ENCODE data around the gene OGFOD3. TPM values are rescaled to one million over a fixed set of nuclear protein-coding genes. Genes with fewer than 3 reads are reported as not detected.

The OGFOD3 gene
- total and polyA plus RNA-seq, 2 experiments from 2014 or later: 38.1 to 44.7 TPM

DNA sequence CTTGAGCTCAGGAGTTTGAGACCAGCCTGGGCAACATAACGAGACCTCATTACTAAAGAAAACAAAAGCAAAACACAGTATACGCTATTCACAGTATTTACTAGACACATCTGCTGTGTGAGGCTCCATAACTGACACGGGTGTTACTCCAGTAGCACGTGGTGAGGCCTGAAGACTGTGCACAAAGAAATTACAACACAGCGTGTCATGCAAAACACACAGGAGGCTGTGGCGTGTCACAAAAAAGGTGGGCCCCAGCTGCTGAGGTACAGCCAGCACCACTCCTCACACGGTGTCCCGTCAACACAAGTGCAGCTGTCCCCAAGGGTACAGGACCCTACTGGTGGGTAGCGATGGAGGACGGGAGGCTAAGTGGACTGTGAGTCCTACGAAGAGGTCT lies 29.5 kb upstream of the OGFOD3 start:
- H3K4me2 ChIP-seq (ENCODE audit: unreplicated experiment): no peak overlapping the region
- no peaks in the 10 kb centered on the region for H3K36me3 ChIP-seq (ENCODE audit: low read depth)
- no peak for TF ChIP-seq EZH2 (IDR thresholded peaks at IDR 0.05; ENCODE audit: insufficient read depth, poor library complexity, severe bottlenecking)
- TF ChIP-seq EZH2phosphoT487 (IDR thresholded peaks at IDR 0.05; ENCODE audit: insufficient read depth, low read depth): no peak
- no peaks in the 10 kb centered on the region for H3K27me3 ChIP-seq (replicated peaks; ENCODE audit: insufficient read depth)
- in situ Hi-C loops (cut with MboI): no loop called here
- no peaks in the 10 kb centered on the region for H4K20me1 ChIP-seq (ENCODE audit: insufficient read depth)
- H3K27ac ChIP-seq: no peak overlapping the region
- 93 to 95% methylated on average over 11 of the region's 11 CpGs for WGBS, 2 experiments (ENCODE audit: low coverage in 1 of 2, low lambda C conversion rate in 2 of 2, missing lambda C conversion rate in 2 of 2)
- H3K9ac ChIP-seq: no peak overlapping the region
- H3K9me3 ChIP-seq (ENCODE audit: low read depth): no peaks in the 10 kb centered on the region
- no peak overlapping the region for H2AFZ ChIP-seq
- H3K4me1 ChIP-seq (ENCODE audit: insufficient read depth): peaks cover 13% of the 10 kb centered on the region; the same call in 1 of the 2 replicates
- no peak overlapping the region for H3K4me3 ChIP-seq
- no peaks in the 10 kb centered on the region for H3K9me2 ChIP-seq (ENCODE audit: insufficient read depth)
- DNase-seq: no peak
- peaks cover 18% of the 10 kb centered on the region for H3K79me2 ChIP-seq (ENCODE audit: insufficient read depth)
- H3F3A ChIP-seq (ENCODE audit: insufficient read depth): no peaks in the 10 kb centered on the region

DNA sequence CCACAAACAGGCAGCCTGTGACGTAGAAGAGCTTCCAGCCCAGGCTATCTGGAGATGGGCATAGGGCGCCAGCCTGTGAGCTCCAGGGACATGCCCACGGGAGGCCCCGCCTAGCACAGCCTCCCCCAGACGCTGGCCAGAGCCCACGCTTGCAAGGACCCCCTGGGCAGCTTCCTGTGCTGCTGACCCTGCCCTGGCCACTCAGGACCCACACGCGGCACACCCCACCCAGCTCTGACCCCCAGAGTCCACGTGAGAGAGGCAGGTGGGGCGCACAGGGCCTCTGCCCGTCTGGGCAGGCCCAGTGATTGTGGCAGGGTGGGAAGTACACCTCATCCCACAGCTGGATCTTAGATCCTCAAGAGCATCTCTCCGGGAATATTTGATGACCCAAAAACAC lies 28.3 kb upstream of the OGFOD3 start:
- Histone ChIP-seq H3K4me3 (no peak overlapping the region), H3K27ac (no peak overlapping the region), H3K27me3 (replicated peaks; ENCODE audit: insufficient read depth) (no peaks in the 10 kb centered on the region), H3K9ac (no peak overlapping the region), H3K36me3 (ENCODE audit: low read depth) (no peaks in the 10 kb centered on the region), H4K20me1 (ENCODE audit: insufficient read depth) (no peaks in the 10 kb centered on the region), H2AFZ (no peak overlapping the region), H3K4me1 (ENCODE audit: insufficient read depth) (peaks cover 13% of the 10 kb centered on the region; the same call in 1 of the 2 replicates), H3K4me2 (ENCODE audit: unreplicated experiment) (no peak overlapping the region), H3F3A (ENCODE audit: insufficient read depth) (no peaks in the 10 kb centered on the region), H3K9me3 (ENCODE audit: low read depth) (no peaks in the 10 kb centered on the region), H3K9me2 (ENCODE audit: insufficient read depth) (no peaks in the 10 kb centered on the region), H3K79me2 (ENCODE audit: insufficient read depth) (peaks cover 18% of the 10 kb centered on the region)
- TF ChIP-seq EZH2phosphoT487 (IDR thresholded peaks at IDR 0.05; ENCODE audit: insufficient read depth, low read depth): no peak
- no peak for TF ChIP-seq EZH2 (IDR thresholded peaks at IDR 0.05; ENCODE audit: insufficient read depth, poor library complexity, severe bottlenecking)
- no peak for DNase-seq
- 84 to 86% methylated on average over 12 of the region's 12 CpGs for WGBS, 2 experiments (ENCODE audit: low coverage in 1 of 2, low lambda C conversion rate in 2 of 2, missing lambda C conversion rate in 2 of 2)
- in situ Hi-C loops (cut with MboI): no loop called here

DNA sequence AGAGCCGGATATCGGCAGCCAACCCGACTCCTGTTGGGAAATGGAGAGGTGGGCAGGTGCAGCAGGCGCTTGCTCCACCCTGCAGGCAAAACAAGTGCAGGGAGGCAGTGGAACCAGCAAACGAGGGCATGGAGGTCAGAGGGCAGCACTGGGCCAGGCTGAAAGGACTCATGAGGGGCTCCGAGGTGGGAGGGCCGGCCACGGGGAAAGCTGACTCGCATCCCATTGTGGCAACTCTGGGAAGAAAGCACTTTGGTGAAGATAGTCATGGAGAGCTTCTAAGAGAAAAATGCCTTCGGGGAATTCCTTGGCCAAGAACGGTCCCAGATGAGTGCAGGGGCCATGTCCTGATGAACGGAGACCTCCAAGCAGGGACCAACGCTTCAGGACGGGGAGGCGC lies 27.7 kb upstream of the OGFOD3 start:
- Histone ChIP-seq H3K36me3 (ENCODE audit: low read depth) (no peaks in the 10 kb centered on the region), H3K4me2 (ENCODE audit: unreplicated experiment) (no peak overlapping the region), H3K9ac (no peak overlapping the region), H3K4me3 (no peak overlapping the region), H3K27me3 (replicated peaks; ENCODE audit: insufficient read depth) (no peaks in the 10 kb centered on the region), H3K27ac (no peak overlapping the region), H3K9me2 (ENCODE audit: insufficient read depth) (no peaks in the 10 kb centered on the region), H3K9me3 (ENCODE audit: low read depth) (no peaks in the 10 kb centered on the region), H3F3A (ENCODE audit: insufficient read depth) (no peaks in the 10 kb centered on the region), H2AFZ (no peak overlapping the region), H4K20me1 (ENCODE audit: insufficient read depth) (no peaks in the 10 kb centered on the region), H3K4me1 (ENCODE audit: insufficient read depth) (peaks cover 10% of the 10 kb centered on the region; the same call in 1 of the 2 replicates), H3K79me2 (ENCODE audit: insufficient read depth) (peaks cover 18% of the 10 kb centered on the region)
- in situ Hi-C loops (cut with MboI): no loop called here
- DNase-seq: no peak
- 84 to 90% methylated on average over 15 of the region's 15 CpGs for WGBS, 2 experiments (ENCODE audit: low coverage in 1 of 2, low lambda C conversion rate in 2 of 2, missing lambda C conversion rate in 2 of 2)
- TF ChIP-seq EZH2phosphoT487 (IDR thresholded peaks at IDR 0.05; ENCODE audit: insufficient read depth, low read depth) (no peak), EZH2 (IDR thresholded peaks at IDR 0.05; ENCODE audit: insufficient read depth, poor library complexity, severe bottlenecking) (no peak)

DNA sequence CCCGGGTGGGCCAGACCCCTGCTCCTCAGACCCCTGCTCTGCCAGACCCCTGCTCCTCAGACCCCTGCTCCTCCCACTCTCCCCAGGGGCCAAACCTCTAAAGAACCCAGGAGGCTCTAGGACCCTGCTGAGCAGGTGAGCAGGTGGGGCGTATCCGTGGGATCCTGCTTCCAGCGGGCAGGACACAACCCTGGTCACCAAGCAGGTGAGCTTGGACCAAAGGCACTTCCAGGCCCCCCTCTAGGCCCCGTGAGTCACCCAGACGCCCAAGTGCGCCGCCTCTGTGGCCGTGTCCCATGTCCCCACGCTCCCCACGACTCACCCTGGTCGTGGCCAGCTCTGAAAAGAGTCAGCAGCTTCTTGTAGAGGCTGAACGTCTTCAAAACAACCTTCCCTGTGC lies 27.2 kb upstream of the OGFOD3 start:
- TF ChIP-seq EZH2 (IDR thresholded peaks at IDR 0.05; ENCODE audit: insufficient read depth, poor library complexity, severe bottlenecking): no peak
- no peak for TF ChIP-seq EZH2phosphoT487 (IDR thresholded peaks at IDR 0.05; ENCODE audit: insufficient read depth, low read depth)
- no peak overlapping the region for H2AFZ ChIP-seq
- H3K79me2 ChIP-seq (ENCODE audit: insufficient read depth): peaks cover 18% of the 10 kb centered on the region
- no peak overlapping the region for H3K4me3 ChIP-seq
- no peaks in the 10 kb centered on the region for H3K9me3 ChIP-seq (ENCODE audit: low read depth)
- no peaks in the 10 kb centered on the region for H3K9me2 ChIP-seq (ENCODE audit: insufficient read depth)
- 91 to 92% methylated on average over 13 of the region's 13 CpGs for WGBS, 2 experiments (ENCODE audit: low coverage in 1 of 2, low lambda C conversion rate in 2 of 2, missing lambda C conversion rate in 2 of 2)
- no peak overlapping the region for H3K4me2 ChIP-seq (ENCODE audit: unreplicated experiment)
- H3K4me1 ChIP-seq (ENCODE audit: insufficient read depth): peaks cover 7% of the 10 kb centered on the region; the same call in 1 of the 2 replicates
- no peaks in the 10 kb centered on the region for H4K20me1 ChIP-seq (ENCODE audit: insufficient read depth)
- H3K27me3 ChIP-seq (replicated peaks; ENCODE audit: insufficient read depth): no peaks in the 10 kb centered on the region
- H3F3A ChIP-seq (ENCODE audit: insufficient read depth): no peaks in the 10 kb centered on the region
- no peak overlapping the region for H3K27ac ChIP-seq
- H3K36me3 ChIP-seq (ENCODE audit: low read depth): no peaks in the 10 kb centered on the region
- H3K9ac ChIP-seq: no peak overlapping the region
- no peak for DNase-seq
- in situ Hi-C loops (cut with MboI): no loop called here

All from GM23248 (cell line).